Spleen (tissue), 11 donors: Measurements from ENCODE around the gene RRBP1. TPM values are rescaled to one million over a fixed set of nuclear protein-coding genes. Genes with fewer than 3 reads are reported as not detected.

Source experiments
- DNase-seq: peaks from one replicate; pipeline ENCODE4 v3.0.0-alpha.2; 2020
- H3K27ac ChIP-seq, 8 donors: fragments of 200-600 bp; sonication (generic) in 7 of 8; 1 replicate in 4 of 8; 2 replicates in 4 of 8; pipeline versions ENCODE4 v1.5.0 to v1.8.0; 2016 to 2021; ENCODE audit warnings: inconsistent platforms in 4 of 8, mild to moderate bottlenecking in 4 of 8, moderate library complexity in 1 of 8
- H3K27me3 ChIP-seq, 7 donors: fragments of 200-600 bp; sonication (generic) in 6 of 7; replicated peaks in 1 of 7; 1 replicate in 4 of 7; 2 replicates in 3 of 7; pipeline versions ENCODE4 v1.5.0 to v1.8.0; 2016 to 2021; ENCODE audit warnings: inconsistent platforms in 3 of 7, mild to moderate bottlenecking in 1 of 7
- H3K36me3 ChIP-seq, 6 donors: fragments of 200-600 bp; sonication (generic) in 5 of 6; 1 replicate in 4 of 6; 2 replicates in 2 of 6; pipeline versions ENCODE4 v1.5.0 to v1.8.0; 2016 to 2021; ENCODE audit warnings: inconsistent platforms in 2 of 6
- H3K4me1 ChIP-seq, 6 donors: fragments of 200-600 bp; sonication (generic) in 5 of 6; 1 replicate in 3 of 6; 2 replicates in 3 of 6; pipeline versions ENCODE4 v1.5.0 to v1.8.0; 2016 to 2021; ENCODE audit warnings: inconsistent platforms in 3 of 6
- H3K4me3 ChIP-seq, 8 donors: fragments of 200-600 bp; sonication (generic) in 7 of 8; 1 replicate in 4 of 8; 2 replicates in 4 of 8; pipeline versions ENCODE4 v1.5.0 to v1.8.0; 2016 to 2021; ENCODE audit warnings: inconsistent platforms in 4 of 8, mild to moderate bottlenecking in 4 of 8, moderate library complexity in 2 of 8
- H3K9me3 ChIP-seq, 8 donors: fragments of 200-600 bp; sonication (generic) in 7 of 8; 1 replicate in 4 of 8; 2 replicates in 4 of 8; pipeline versions ENCODE4 v1.5.0 to v1.8.0; 2016 to 2021; ENCODE audit warnings: inconsistent platforms in 4 of 8
- CTCF ChIP-seq, 11 experiments: fragments of 200-600 bp in 7 of 11; fragments of 450-650 bp in 4 of 11; sonication (generic) in 4 of 11; IDR thresholded peaks in 8 of 11; conservative IDR thresholded peaks in 3 of 11; 1 replicate in 7 of 11; 2 replicates in 4 of 11; pipeline versions ENCODE4 v1.4.0 to v1.8.0; 2016 to 2021; ENCODE audit warnings: antibody characterized with exemption in 11 of 11, inconsistent platforms in 4 of 11, mild to moderate bottlenecking in 1 of 11
- POLR2A ChIP-seq, 3 donors: fragments of 450-650 bp; IDR thresholded peaks; one replicate each; pipeline ENCODE4 v1.5.1; 2017; ENCODE audit warnings: antibody characterized with exemption in 3 of 3, mild to moderate bottlenecking in 1 of 3
- POLR2AphosphoS5 ChIP-seq, 3 donors: sonication (generic); formaldehyde crosslinking; IDR thresholded peaks; one replicate each; pipeline ENCODE4 v1.5.1; 2017; ENCODE audit warnings: antibody characterized with exemption in 3 of 3
- WGBS, 5 donors: extraction: QIAGEN DNeasy Blood & Tissue Kit in 3 of 5; methylation state at CpG; one replicate each; pipeline versions ENCODE4 v1.1.5 to v1.1.7; 2013 to 2018; 5-methylcytosine and 5-hydroxymethylcytosine counted together
- intact Hi-C: fragments of 100-400 bp; cut with DNase I; formaldehyde crosslinking; loops from one replicate; pipeline ENCODE4 v1.15.0; 2023; ENCODE audit warnings: low total_unique reads
- polyA plus RNA-seq, 3 donors: library from polyadenylated mRNA; stranded (reverse); fragments of 200-250 nt; gene quantifications; one replicate each; pipeline ENCODE4 v1.2.1, GENCODE V29; 2013
- total RNA-seq, 7 donors: library from RNA; depleted of rRNA in 3 of 7; stranded (reverse); fragments of >200 nt in 3 of 7; fragmentation: NEBNext Ultra II Directional in 4 of 7; extraction: Animal tissue kit (Norgen Biotek cat#: 25700) in 4 of 7; gene quantifications; one replicate each; pipeline versions ENCODE4 v1.1.0 to v1.2.1, GENCODE V29; 2016 to 2021
- donor health status: healthy with polysubstance abuse.
- donor health status: DM: no; HTN: no; CAD: no; lungs with moderate emphysema.
- donor health status: DM: no; HTN: no; CAD: no.
- donor health status: Bipolar disorder and iron deficiency.
- donor health status: healthy.
- donor health status: DM: no; HTN: no; CAD: no.
- donor health status: DM: yes; HTN: yes; CAD: no.

RRBP1 gene
- total and polyA plus RNA-seq, 10 donors, result 17.0 to 164 (median 114) TPM

DNA sequence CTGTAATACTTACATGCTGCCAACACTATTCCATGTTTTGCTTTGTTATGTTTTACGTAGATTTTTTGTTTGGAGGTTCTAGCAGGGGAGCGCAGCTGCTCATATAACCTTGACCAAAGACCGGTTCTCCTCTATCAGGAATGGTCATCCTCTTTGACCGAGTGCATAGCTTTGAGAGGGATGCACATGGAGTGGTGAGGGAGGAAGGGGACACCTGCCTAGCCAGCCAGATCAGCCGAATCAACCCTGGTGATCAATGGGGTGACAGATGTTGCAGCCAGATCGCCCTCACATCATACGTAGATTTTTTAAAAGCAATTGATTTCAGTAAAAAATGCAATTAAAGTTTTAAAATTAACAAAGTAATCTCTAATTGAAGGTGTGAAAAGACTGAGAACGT is 105.8 kb downstream of the RRBP1 start:
- intact Hi-C loops, result no loop called here
- H3K27ac ChIP-seq, result no peak overlapping the region
- no peaks in the 10 kb centered on the region for H3K27me3 ChIP-seq
- no peaks in the 10 kb centered on the region for H3K36me3 ChIP-seq
- 75 to 88% (median 84%) methylated on average over 8 of the region's 8 CpGs for WGBS, 5 donors
- TF ChIP-seq POLR2AphosphoS5 (IDR thresholded peaks at IDR 0.05) (no peak), CTCF (IDR thresholded peaks at IDR 0.05 in 8 of 11, conservative IDR thresholded peaks at IDR 0.05 in 3 of 11) (no peak), POLR2A (IDR thresholded peaks at IDR 0.05) (no peak)
- H3K4me1 ChIP-seq, result peaks cover 7 to 52% (median 20%) of the 10 kb centered on the region in 6 donors
- DNase-seq, result no peak
- no peak overlapping the region for H3K4me3 ChIP-seq
- no peaks in the 10 kb centered on the region for H3K9me3 ChIP-seq

DNA sequence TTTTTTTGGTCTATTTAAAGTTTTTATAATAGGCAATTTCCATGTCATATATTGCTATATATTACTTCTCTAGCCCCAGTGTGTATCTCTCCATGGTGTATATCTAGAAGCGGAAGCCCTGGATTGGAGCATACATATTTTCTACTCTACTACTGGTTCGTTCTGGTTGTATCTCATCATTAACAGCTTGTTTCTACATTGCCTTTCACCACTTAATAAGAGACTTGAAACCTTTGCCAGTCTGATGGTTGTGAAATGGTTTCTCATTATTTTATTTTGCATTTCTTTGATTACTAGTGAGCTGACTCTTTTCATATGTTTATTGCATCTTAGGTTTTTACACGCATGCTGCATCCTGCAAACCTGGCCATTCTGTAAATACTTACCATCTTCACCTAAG is 108.6 kb downstream of the RRBP1 start:
- intact Hi-C loops, result no loop called here
- no peaks in the 10 kb centered on the region for H3K36me3 ChIP-seq
- H3K4me3 ChIP-seq, result no peak overlapping the region
- peaks cover 0 to 9% (median 0%) of the 10 kb centered on the region in 7 donors for H3K27me3 ChIP-seq
- peaks cover 11 to 54% (median 27%) of the 10 kb centered on the region in 6 donors for H3K4me1 ChIP-seq
- TF ChIP-seq POLR2A (IDR thresholded peaks at IDR 0.05) (no peak), POLR2AphosphoS5 (IDR thresholded peaks at IDR 0.05) (no peak), CTCF (IDR thresholded peaks at IDR 0.05 in 8 of 11, conservative IDR thresholded peaks at IDR 0.05 in 3 of 11) (no peak)
- no peaks in the 10 kb centered on the region for H3K9me3 ChIP-seq
- no peak overlapping the region for H3K27ac ChIP-seq
- WGBS, 5 donors, result 84 to 94% (median 93%) methylated on average over 3 of the region's 3 CpGs
- DNase-seq, result no peak

GRCh38 chr20:17572034-17572638 is 109.9 kb downstream of the RRBP1 start:
- Histone ChIP-seq H3K4me3 (peak overlapping the region in 1 of 8 donors; percentile 96), H3K27ac (no peak overlapping the region), H3K36me3 (no peaks in the 10 kb centered on the region), H3K4me1 (peaks cover 11 to 59% (median 28%) of the 10 kb centered on the region in 6 donors), H3K27me3 (peaks cover 0 to 15% (median 0%) of the 10 kb centered on the region in 7 donors), H3K9me3 (no peaks in the 10 kb centered on the region)
- TF ChIP-seq POLR2AphosphoS5 (IDR thresholded peaks at IDR 0.05) (no peak), POLR2A (IDR thresholded peaks at IDR 0.05) (no peak), CTCF (IDR thresholded peaks at IDR 0.05 in 8 of 11, conservative IDR thresholded peaks at IDR 0.05 in 3 of 11) (no peak)
- intact Hi-C loops, result no loop called here
- WGBS, 5 donors, result 63 to 73% (median 69%) methylated on average over 7 of the region's 7 CpGs
- DNase-seq, result no peak

GRCh38 chr20:17571153-17571527 is 110.9 kb downstream of the RRBP1 start:
- no peaks in the 10 kb centered on the region for H3K36me3 ChIP-seq
- WGBS, 5 donors, result 20 to 29% (median 21%) methylated on average over 6 of the region's 6 CpGs
- intact Hi-C loops, result no loop called here
- no peak for DNase-seq
- peaks cover 8 to 59% (median 28%) of the 10 kb centered on the region in 6 donors for H3K4me1 ChIP-seq
- peak overlapping the region in 6 of 8 donors; percentile 91 to 97 (median 96) for H3K27ac ChIP-seq
- peaks cover 0 to 7% (median 0%) of the 10 kb centered on the region in 8 donors for H3K9me3 ChIP-seq
- no peak for TF ChIP-seq POLR2AphosphoS5 (IDR thresholded peaks at IDR 0.05)
- TF ChIP-seq POLR2A (IDR thresholded peaks at IDR 0.05), result no peak
- no peak for TF ChIP-seq CTCF (IDR thresholded peaks at IDR 0.05 in 8 of 11, conservative IDR thresholded peaks at IDR 0.05 in 3 of 11)
- H3K4me3 ChIP-seq, result peak overlapping the region; percentile 86 to 100 (median 97)
- peaks cover 0 to 15% (median 0%) of the 10 kb centered on the region in 7 donors for H3K27me3 ChIP-seq
